Measurements from ENCODE around the gene CEP131.

Gene CEP131

GRCh38 chr17:81251709-81252301, 29.0 kb upstream of the CEP131 start:
- DNase-seq (ENCODE audit: low spot score) = no peak

DNA sequence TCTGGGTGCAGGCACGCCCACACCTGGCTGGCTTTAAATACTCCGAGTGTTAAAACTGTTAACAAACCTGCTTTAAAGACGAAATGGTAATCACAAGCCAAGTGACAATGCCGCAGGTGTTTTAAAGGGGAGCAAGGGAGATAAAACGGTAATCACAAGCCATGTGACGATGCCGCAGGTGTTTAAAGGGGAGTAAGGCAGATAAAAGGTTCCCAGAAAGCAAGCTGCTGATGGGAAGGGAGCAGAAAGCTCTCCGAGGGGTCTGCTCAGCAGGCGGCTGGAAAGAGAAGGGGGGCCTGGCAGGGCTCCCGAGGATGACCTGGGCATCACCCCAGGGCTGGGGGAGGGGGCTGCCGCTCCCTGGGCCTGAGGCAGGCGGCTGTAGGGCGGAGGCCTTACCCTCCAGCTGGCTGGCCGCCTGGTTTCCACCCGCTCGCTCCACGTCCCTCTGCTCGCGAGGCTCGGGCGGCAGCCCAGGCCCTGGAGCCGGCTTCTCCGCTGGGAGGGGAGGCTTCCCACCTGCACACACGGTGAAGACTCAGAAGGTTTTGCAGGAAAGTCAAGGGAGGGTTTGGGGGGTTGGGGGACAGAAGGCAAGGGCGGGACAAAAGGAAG, 28.4 kb upstream of the CEP131 start:
- no peak for DNase-seq (ENCODE audit: low spot score)

DNA sequence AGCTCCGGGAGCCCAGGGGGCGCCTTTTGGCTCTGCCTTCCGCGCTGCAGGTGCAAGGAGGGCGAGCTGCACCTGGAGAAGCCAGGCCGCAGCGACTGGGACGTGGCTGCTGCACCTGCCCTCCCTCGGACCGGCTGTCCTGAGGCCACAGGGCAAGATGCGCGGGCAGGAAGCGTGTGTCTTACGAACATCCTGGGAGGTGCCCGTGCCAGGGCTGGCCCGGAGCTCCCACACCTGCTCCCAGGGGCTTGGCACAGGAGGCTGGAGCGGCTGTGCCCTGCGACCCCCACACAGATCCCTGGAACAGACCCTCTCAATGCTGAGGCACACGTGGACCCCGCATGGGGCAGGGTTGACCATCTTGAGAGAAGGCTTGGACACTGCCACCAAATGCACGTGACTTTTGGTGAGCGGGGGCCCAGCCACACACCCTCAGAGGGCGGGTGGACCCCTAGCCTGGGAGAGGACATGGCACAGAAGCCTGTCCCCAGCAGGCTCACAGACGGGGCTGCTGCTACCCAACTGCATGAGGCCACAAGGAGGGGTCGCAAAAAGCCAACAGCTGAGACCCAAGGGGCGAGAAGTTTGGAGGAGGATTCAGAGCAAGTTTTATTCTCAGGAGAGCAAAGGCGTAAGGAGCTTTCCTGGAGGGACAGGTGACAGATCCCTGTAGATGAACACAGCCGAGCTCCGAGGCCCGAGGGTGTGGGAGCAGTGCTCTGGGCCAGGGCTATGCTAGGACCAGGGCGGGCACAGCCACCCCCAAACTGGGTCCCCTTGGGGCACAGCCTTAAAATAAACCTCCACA, 27.7 kb upstream of the CEP131 start:
- no peak for DNase-seq (ENCODE audit: low spot score)

GRCh38 chr17:81249223-81250040, 26.7 kb upstream of the CEP131 start:
- no peak for DNase-seq (ENCODE audit: low spot score)

DNA sequence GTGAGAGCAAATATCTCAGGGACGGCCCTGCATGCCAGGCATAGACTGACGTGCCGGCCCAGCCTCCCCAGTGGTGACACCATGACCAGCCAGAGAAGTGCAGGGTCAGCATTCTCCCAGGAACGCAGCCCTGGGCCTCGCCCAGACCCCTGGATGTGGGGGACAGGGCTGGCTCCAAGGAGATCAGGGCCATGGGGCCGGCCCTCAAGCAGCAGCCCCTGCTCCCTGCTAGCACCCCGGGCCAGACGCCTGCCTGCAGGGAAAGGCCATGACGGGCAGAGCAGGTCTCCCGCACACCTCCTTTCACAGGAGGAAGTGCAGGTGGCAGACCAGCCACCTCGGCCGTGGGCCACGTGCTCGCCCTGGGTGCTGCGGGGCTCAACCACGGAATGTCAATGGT, 25.9 kb upstream of the CEP131 start:
- DNase-seq (ENCODE audit: low spot score) = no peak

DNA sequence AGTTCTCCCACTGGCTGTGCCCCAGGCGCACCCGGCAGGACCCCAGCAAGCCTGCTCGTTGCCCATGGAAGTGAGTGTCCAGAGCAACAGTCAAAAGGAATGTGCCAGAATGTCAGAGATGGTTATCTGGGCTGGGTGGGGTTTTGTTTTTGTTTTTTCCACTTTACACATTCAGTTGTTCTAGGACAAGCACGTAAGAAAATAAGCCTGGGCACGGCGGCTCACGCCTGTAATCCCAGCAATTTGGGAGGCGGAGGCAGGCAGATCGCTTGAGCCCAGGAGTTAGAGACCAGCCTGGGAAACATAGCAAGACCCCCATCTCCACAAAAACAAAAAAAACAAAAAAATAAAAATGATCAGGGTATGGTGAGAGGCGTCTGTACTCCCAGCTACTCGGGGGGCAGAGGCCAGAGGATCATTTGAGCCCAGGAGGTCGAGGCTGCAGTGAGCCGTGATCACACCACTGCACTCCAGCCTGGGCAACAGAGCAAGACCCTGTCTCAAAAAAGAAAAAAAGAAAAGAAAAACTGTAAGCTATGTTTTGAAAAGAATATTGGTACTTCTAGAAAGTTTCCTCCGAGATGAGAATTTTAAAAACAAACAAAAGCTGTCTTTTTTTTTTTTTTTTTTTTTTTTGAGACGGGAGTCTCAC, 24.7 kb upstream of the CEP131 start:
- DNase-seq (ENCODE audit: low spot score) = no peak

GRCh38 chr17:81246679-81247338, 24.0 kb upstream of the CEP131 start:
- DNase-seq (ENCODE audit: low spot score) = no peak

DNA sequence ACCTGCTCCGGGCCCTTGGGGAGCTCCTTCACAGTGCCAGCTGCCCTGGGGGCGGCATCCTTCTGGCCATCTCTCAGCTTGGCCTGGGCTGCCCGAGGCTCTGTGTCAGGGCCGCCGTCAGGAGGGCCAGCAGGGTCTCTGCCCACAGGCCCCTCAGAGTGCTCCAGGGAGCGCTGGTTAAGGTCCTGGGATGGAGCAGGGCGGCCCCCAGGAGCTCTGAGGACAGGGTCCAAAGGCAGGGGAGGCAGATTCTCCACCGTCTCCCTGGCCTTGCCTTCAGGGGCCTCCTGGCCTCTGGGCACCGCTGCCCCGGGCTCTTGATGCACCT, 23.5 kb upstream of the CEP131 start:
- DNase-seq (ENCODE audit: low spot score) = no peak

GRCh38 chr17:81245665-81246342, 23.0 kb upstream of the CEP131 start:
- no peak for DNase-seq (ENCODE audit: low spot score)

DNA sequence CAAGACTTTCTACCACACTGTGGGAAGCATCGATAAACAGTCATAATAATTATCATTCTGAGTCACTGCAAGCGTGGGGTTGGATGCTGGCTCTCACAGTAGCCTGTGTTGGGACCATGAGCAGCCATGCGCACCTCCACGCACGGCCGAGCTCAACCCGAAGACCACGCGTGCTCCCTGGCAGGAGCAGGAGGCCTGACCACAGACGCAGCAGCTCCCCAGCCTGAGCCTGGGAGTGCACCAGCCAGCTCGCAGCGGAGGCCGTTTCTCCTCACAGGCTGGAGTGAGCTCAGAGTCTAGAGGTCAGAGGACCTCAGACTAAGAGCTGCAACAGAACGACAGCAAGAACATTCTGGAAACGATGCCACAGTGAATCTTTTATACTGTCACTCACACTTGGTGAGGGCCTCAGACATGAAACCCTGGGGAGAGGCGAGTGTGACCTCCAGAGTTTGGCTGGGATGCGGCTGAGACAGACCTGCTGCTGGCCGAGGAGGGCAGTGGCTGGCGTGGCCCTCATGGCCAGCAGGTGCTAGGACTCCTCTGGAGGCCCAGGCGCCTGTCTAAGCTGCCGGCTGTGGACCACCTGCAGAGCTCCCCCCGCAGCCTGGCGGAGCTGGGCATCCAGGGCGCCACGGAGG, 22.4 kb upstream of the CEP131 start:
- DNase-seq (ENCODE audit: low spot score) = no peak

- DNase-seq (ENCODE audit: low spot score) = no peak
These were observed 21.7 kb upstream of the CEP131 start for GRCh38 chr17:81244358-81245023.

GRCh38 chr17:81243333-81243664, 20.5 kb upstream of the CEP131 start:
- DNase-seq (ENCODE audit: low spot score) = no peak

- DNase-seq (ENCODE audit: low spot score) = no peak
These were observed 19.9 kb upstream of the CEP131 start for GRCh38 chr17:81242421-81243332.

DNA sequence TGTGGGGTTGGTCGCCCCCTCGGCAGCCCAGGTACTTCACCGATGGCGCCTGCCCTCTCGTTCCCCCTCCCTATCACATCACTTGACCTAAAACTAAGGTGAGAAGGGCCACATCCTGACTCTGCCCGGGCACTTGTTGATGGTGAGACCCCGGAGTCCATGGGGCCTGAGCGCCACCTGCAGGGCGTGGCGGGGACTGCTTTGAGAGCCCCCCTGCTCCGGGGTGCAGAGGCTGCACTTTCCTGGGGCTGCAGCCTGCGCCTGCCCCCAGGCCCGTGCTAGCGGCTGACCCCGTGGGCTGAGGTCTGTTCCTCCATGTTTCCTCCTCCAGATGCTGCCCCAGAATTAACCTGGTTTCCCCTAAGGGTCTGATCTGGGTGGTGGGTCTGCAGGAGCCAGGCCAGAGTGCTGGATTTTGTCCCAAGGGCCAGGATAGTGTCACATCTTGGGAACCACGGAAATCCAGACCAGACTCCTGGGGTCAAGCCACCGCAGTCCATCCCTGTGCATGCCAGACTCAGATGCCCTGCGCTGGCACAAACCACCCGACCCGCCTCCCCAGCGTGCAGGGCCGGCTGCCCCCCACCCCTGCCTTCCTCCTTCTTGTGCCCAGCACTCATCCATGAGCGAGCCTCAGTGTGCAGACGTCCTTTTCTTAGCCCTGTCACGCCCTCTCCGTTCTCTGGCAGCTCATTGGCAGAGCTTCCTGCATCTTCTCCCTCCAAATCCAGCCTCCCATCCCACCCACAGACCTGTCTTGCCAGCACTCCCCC, 19.1 kb upstream of the CEP131 start:
- DNase-seq (ENCODE audit: low spot score) = no peak

DNA sequence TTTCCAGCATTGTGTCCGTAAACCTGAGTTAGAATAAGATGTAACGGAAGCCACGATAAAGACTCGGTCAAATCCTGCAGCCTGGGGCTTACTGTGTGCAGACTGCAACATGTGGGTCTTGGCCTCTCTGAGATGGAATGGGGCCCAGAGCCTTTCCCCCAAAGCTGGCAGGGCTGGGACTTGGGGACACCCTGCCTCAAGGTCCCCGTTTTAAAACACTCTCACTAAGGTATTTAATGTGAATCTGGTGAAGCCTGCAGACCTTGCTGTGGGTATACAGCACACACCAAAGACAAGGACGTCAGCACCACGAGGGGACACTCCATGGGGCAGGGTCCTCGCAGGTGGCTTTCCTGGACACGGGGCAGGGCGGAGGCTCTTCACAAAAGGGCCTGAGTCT, 18.4 kb upstream of the CEP131 start:
- DNase-seq (ENCODE audit: low spot score) = no peak

DNA sequence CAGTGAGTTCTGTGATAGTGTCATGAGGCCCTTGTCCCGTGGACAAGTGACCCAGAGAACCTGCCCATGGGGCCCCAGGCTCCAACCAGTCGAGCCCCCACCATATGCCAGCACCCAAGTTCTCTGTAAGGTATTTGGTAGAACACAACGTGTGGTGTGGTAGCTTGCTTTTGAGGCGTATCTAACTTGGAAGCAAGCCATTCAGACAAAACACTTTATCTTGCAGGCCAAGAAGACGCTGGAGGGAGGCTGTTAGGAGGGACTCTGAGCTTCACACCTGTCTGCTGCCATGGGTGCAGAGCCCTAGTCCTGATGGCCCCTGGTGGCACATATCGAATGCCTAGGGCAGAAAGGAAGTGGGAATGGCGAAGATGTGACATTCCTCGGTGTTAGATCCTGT, 18.0 kb upstream of the CEP131 start:
- no peak for DNase-seq (ENCODE audit: low spot score)

- DNase-seq (ENCODE audit: low spot score) = no peak
These were observed 17.2 kb upstream of the CEP131 start for GRCh38 chr17:81239714-81240555.

Data from left forelimb (tissue), 1 donor.